ENCODE measurements around the gene HOXA13.

The HOXA13 gene

GRCh38 chr7:27165996-27166530 lies 33.8 kb downstream of the HOXA13 start:
- peak overlapping the region; percentile 83 for H3K4me3 ChIP-seq (replicated peaks; ENCODE audit: low read depth, low read length)
- no peak for DNase-seq (ENCODE audit: extremely low read depth, low read depth)
- no peak for TF ChIP-seq CTCF (IDR thresholded peaks at IDR 0.05; ENCODE audit: low read depth, low read length, missing control alignments)

- DNase-seq (ENCODE audit: extremely low read depth, low read depth) = no peak
- TF ChIP-seq CTCF (IDR thresholded peaks at IDR 0.05; ENCODE audit: low read depth, low read length, missing control alignments) = no peak
- H3K4me3 ChIP-seq (replicated peaks; ENCODE audit: low read depth, low read length) = peak within 1 kb of the TSS; percentile 83
Observed at GRCh38 chr7:27165089-27165995, 34.5 kb downstream of the HOXA13 start, which contains the start of gene HOXA9. Gene HOXA9, minus strand, starts transcription at chr7:27165537. Its CDS starts 80 bp downstream, at chr7:27165457.

GRCh38 chr7:27164367-27165088 lies 35.4 kb downstream of the HOXA13 start:
- no peak for DNase-seq (ENCODE audit: extremely low read depth, low read depth)
- no peak for TF ChIP-seq CTCF (IDR thresholded peaks at IDR 0.05; ENCODE audit: low read depth, low read length, missing control alignments)
- peak overlapping the region; percentile 83 for H3K4me3 ChIP-seq (replicated peaks; ENCODE audit: low read depth, low read length)

GRCh38 chr7:27164045-27164366 lies 35.9 kb downstream of the HOXA13 start:
- no peak for TF ChIP-seq CTCF (IDR thresholded peaks at IDR 0.05; ENCODE audit: low read depth, low read length, missing control alignments)
- H3K4me3 ChIP-seq (replicated peaks; ENCODE audit: low read depth, low read length) = peak overlapping the region; percentile 83
- no peak for DNase-seq (ENCODE audit: extremely low read depth, low read depth)

GRCh38 chr7:27163288-27164044 lies 36.4 kb downstream of the HOXA13 start:
- peak overlapping the region; percentile 83 for H3K4me3 ChIP-seq (replicated peaks; ENCODE audit: low read depth, low read length)
- DNase-seq (ENCODE audit: extremely low read depth, low read depth) = no peak
- TF ChIP-seq CTCF (IDR thresholded peaks at IDR 0.05; ENCODE audit: low read depth, low read length, missing control alignments) = no peak

- TF ChIP-seq CTCF (IDR thresholded peaks at IDR 0.05; ENCODE audit: low read depth, low read length, missing control alignments) = no peak
- DNase-seq (ENCODE audit: extremely low read depth, low read depth) = no peak
- H3K4me3 ChIP-seq (replicated peaks; ENCODE audit: low read depth, low read length) = peak overlapping the region; percentile 83
Observed at GRCh38 chr7:27162561-27163287, 37.2 kb downstream of the HOXA13 start.

Measured in HFF-Myc (cell line).